NT2/D1 (cell line): ENCODE data around the gene RAB15.

Experiments
- SUZ12 ChIP-seq: IDR thresholded peaks from 2 replicates; pipeline ENCODE4 v1.6.1; 2011; ENCODE audit not compliant: insufficient read length, insufficient read depth; ENCODE audit errors: extremely low read depth
- YY1 ChIP-seq: IDR thresholded peaks from 2 replicates; pipeline ENCODE4 v1.6.1; 2011; ENCODE audit not compliant: insufficient read length, insufficient read depth
- ZNF274 ChIP-seq: IDR thresholded peaks from 2 replicates; pipeline ENCODE4 v1.6.1; 2011; ENCODE audit warnings: mild to moderate bottlenecking, low read depth, low read length

DNA sequence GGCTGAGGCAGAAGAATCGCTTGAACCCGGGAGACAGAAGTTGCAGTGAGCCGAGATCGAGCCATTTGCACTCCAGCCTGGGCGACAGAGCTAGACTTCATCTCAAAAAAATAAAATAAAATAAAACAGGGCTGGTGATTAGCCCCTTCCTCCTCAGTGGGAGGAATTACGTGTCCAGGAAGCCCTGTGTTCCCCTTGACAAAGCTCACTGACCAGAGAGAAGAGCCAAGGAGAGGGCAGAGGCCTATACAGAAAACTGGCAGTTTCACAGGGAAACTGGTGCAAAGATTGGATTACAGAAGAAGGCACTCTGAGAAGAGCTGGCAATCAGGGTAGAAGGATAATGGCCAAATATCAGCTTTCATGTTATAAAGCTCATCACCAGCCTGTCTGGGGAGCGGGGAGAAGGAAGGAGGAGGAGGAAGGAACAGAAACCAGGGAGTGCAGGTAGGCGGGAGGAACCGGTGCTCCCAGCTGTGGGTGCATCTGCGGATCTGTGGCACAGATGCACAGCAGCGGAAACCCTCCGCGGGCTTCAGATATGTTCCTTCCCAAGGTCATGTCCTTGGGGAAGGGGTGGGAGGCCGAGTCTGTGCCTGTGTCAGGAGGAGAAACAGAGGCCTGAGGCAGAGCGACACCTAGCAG is 6.7 kb downstream of the RAB15 start:
- TF ChIP-seq ZNF274 (no peak), YY1 (no peak), SUZ12 (no peak)
